Hematopoietic multipotent progenitor cell treated with erythropoietin and hydrocortisone succinate and interleukin-3 and kit ligand, for 4 days (in vitro differentiated cells): ENCODE data around the gene RAPGEF5.

Experiments used
- DNase-seq: peaks from one replicate; pipeline ENCODE4 v3.0.0-alpha.2; 2015

RAPGEF5 gene

GRCh38 chr7:22184549-22185199 lies 172.3 kb downstream of the RAPGEF5 start:
- no peak for DNase-seq

DNA sequence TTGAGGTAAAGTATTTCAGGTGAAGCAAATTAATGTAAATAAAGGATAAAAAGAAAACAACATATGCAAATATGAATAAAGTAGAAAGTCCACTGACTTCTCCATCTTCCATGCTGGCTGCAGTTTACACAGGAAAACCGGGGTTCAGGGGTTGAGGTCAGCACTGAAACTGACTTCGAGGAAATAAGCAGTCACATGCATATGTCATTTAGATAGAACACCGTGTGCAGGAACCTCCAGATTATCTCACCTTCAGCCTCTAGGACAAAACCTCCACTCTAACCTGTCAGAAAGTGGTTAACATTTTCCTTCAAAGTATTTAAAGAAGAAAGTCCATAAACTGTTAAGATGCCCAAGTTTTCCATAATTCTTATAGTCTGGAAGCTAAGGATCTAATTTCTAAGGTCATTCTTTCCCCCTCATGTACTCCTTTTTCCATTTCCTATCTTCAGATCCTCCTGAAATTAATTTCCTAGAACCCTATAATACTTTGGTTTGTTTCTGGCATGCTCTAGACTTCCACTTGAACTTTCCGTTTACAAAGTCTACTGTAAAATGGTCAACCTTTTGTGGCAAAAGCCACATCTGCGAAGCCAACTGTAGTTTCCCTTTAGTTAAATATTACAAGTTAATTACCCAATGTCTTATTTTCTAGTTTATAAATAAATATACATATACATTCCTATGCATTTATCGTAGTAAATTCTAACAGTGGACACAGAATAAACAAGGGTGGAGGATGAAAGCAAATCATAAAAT lies 173.3 kb downstream of the RAPGEF5 start:
- DNase-seq, result no peak

GRCh38 chr7:22182149-22182548 lies 174.8 kb downstream of the RAPGEF5 start:
- no peak for DNase-seq

DNA sequence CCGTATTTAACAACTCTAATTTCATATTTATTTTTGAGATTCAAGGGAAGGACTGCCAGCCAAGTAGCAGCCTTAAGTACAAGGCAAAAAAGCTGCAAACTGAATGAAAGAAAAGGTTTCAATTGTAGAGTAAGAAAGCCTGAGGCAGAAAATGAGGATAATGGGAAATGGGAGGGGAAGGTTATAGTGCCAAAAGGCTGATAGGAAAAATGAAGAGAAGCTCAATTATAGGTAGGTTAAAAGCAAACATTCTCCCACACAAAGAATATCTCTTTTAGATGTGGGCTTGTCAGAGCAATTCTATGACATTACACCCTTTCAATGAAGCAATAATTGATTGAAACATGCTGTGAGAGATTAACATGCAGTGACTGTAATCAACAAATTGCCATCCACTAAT lies 175.3 kb downstream of the RAPGEF5 start:
- no peak for DNase-seq

- peak; percentile 79 for DNase-seq
Observed at GRCh38 chr7:22179442-22179879, 177.5 kb downstream of the RAPGEF5 start.

DNA sequence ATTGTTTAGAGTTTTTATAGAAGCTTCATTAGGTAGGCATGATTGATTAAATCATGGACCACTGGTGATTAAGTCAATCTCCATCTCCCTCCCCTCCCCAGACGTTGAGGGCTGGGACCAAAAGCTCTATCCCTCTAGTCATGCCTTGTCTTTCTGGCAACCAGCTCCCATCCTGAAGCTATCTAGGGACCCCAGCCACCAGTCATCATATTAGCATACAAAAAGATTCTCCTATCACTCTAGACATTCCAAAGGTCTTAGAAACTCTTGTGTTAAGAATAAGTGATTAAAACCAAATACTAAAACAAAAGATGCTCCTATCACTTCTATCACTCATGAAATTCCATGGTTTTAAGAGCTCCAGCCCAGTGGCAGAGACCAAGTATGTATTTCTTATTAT lies 178.2 kb downstream of the RAPGEF5 start:
- no peak for DNase-seq

DNA sequence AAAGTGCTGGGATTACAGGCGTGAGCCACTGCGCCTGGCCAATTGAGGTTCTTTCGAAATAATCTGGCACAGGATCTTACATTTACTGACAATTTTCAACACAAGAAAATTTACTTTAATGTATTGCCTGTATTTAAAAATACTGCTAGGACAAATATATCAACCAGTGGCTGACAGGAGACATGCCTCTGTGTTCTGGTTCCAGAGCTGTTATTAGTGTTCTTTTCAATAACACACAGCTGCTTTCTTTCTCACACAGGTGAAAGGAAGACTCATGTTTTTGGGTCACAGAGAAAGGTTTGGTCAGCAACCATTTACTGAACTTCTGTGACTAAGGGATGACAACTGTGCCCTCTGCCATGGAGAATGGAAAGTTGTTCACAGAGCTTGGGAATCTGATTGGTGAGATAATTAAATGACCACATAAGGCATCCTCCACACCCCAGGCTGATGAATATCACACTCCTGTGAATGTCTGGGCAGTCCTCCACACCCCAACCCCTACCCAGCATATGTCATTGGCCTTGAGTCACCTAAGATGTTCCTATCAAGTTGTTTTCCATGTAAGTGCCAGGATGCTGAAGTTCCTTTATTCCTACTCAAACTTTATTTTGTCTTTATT lies 180.1 kb downstream of the RAPGEF5 start:
- no peak for DNase-seq

DNA sequence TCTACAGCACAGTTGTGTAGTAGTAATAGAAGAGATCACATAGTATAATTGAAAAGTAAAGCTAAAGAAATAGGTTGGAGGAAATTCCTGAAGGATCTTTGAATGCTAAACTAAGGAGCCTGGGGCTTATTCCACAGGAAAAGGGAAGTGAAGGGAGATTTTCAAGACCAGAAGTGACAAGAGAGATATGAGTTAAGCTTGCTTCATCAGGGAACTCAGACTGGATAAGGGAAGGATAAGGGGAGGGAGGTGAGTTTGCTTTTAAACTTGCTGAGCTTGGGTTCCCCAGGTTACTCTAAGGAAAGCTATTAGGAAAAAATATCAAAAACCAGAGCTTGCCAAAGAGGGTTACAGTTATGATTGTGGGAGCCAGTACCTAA lies 182.4 kb downstream of the RAPGEF5 start:
- no peak for DNase-seq

DNA sequence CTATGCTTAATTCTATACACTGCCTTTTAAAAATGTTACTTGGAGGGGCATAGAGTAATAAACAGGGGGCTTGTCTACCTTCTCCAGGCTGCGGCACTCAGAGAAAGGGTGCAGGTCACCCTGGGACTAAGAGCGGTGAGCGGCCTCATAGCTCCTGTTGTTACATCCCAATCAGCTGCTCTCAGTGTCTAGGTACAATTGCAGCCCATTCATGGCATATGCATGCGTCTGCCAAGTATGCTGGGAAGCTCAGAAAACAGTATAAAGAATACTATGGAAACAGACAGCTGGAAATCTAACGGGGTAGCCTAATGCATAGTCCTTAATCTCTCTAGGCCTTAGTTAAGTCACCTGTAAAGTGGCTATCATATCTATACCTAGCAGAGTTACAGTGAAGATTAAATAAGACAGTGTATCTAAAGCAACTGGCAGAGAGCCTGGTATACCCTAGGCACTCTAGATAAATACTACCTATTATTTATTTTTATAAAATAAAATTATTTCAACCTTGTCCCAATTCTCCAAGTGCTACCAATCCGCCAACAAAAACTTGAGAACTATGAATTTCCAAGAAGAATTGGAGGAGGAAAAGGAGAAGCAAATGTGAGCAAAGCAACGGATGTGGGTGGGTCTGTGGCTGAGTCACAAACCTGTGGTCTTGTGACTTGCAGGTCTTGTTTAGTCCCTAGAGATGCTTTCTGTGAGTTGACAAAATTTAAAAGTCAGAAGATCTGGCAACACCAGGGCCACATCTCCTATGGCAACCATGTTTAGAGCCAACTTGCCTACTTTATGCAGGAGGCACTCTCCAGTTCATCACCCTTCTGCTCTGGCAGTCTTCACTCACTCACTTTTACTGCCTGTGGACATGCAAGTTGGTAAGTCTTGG lies 183.0 kb downstream of the RAPGEF5 start:
- peak; percentile 88 for DNase-seq

GRCh38 chr7:22168129-22168634 lies 188.8 kb downstream of the RAPGEF5 start:
- no peak for DNase-seq

GRCh38 chr7:22167482-22167881 lies 189.5 kb downstream of the RAPGEF5 start:
- no peak for DNase-seq

DNA sequence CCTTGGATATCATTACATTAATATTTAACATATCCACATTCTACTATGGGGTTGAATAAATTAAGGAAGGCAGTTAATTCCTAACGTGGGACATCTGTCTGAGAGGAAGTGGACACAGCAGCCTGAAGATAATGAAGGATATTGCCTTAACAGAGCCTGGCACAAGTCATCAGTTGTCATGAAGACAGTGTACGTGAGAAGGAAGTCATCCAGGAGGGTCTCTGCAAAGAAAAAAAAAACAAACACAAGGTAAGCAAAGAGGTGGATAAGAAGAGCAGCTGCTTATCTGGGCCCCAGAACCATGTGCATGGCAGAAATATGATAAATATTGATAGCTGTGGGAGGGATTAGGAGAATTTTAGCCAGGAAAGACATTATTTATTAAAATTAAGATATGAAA lies 190.0 kb downstream of the RAPGEF5 start:
- peak; percentile 26 for DNase-seq

- no peak for DNase-seq
Observed at GRCh38 chr7:22159341-22159740, 197.6 kb downstream of the RAPGEF5 start.

- no peak for DNase-seq
Observed at GRCh38 chr7:22157552-22157951, 199.4 kb downstream of the RAPGEF5 start.

DNA sequence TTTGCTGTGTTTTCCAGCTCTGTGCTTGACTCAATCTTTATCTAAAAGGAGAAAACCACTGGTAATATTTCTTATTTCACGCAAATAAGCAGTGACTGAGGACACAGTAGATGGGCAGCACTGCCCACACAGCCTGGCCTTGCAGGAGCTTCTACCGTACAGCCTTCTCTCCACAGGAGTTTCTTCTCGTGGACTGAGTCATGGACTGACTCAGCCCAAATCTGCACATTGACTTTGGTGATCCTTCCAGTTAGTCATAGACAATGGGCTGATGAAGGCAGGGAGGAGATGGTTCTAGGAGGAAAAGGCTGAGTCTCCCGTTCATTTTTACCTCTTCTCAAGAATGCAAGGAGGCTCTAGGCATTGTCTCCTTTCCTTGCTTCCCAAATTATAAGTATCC lies 200.7 kb downstream of the RAPGEF5 start:
- no peak for DNase-seq

DNA sequence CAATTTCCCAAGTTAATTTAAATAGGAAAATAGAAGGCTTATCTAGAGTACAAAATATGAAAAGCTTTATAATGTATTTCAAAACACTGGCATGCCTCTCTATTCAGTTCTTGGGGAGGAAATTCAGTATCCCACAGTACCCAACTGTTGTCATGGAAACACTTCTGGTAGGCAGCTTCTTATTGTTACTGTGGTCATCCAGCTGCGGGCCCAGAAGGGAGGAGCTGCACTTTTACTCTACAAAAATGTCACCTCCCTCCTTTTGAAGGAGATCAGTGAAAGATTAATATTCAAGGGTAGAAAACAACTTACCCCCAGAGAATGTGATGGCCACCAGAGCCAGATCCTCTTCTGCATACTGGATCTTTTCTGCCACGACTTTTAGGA lies 202.8 kb downstream of the RAPGEF5 start:
- DNase-seq, result peak; percentile 70

DNA sequence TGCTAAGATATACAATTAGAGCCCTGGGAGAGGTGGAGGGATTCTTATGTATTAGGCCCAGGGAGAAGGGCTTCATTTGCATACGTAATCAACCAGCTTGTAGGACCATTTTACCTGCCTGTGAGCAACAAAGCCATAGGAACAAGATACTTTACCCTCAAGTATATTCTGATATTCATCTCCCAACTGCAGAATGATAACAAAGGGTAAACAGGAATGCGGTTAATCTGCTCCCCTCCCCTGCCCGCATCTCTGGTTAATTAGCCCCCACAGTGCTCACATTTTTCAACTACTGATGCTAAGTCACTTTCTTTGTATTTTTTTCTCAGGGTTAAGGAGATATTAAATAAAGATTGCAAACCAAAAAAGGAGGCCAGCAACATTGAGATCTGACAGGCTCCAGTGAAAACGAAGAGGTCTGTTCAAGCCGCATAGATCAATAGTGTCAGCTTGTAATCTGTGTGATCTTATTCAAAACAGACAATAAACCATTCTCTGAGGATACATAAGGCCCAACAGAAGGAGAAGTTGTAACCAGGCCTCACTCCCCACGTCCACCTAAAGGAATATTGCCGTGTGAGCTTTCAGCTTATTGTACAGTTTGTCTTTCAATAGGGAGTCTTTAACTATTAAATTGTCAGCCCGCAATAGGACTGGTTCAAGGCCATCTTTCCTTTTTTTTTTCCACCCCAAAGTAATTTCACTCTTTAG lies 203.4 kb downstream of the RAPGEF5 start:
- DNase-seq, result no peak

GRCh38 chr7:22152690-22153089 lies 204.3 kb downstream of the RAPGEF5 start:
- no peak for DNase-seq

DNA sequence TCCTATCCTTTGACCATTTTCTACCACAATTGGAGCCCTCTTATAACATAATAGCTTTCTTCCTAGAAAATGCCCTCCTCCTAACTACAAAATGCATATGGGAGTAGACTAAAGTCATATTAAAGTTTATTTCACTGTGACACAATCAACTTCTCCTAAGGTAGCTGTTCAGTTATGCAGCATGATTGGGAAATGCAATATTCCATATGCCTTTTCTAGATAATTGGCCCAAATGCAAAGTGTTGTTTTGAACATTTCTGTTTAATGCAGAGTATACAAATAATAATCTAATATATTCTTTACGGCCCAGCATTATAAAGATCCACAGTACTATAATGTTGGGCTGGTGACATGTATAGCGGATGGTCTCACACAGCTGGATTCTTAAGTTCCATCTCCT lies 205.1 kb downstream of the RAPGEF5 start:
- DNase-seq, result no peak

- DNase-seq, result no peak
Observed at GRCh38 chr7:22150221-22150620, 206.7 kb downstream of the RAPGEF5 start.

GRCh38 chr7:22147868-22148267 lies 209.1 kb downstream of the RAPGEF5 start:
- DNase-seq, result no peak

DNA sequence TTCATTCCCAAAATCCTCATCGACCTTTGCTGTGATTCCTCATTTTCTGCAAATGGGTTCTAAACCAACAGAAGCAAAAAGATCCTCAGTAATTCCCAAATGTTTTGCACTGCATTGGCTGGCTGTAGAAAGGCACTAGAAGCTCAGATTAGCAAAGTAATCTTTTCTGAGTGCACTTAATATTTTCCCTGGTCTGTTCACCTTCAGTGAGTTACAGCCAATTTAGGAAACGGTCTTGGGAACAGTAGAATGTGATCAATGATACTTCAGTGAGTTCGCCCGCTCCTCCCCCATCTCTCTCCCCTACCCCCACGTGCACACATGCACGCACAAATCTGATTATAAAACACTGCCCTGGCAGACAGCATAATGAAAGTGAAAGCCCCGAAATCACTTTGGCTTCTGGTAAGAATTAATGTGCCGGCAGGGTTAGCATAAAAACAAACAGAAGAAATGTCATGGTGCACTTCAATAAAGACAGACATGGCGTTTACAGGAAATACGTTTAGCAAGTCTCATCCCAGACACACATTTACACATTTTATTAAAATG lies 209.9 kb downstream of the RAPGEF5 start:
- DNase-seq, result no peak
